HG03103 (cell line): Measurements from ENCODE around the gene MNS1.
A peak's percentile ranks its signal among the peaks of the same experiment; 100 is the strongest.
"Not testable (repeated sequence)": the region's sequence is repeated elsewhere in the genome, so short reads cannot be mapped to it uniquely, and the experiment has no call there.

Experiments
- ATAC-seq: cut with Tn5 transposase; IDR thresholded peaks from one replicate; pipeline ENCODE4 v1.9.1; 2021; ENCODE audit warnings: low read depth; ENCODE audit not compliant: unreplicated experiment

Gene MNS1

GRCh38 chr15:56456229-56456628 is 8.7 kb downstream of the MNS1 start:
- no peak for ATAC-seq

GRCh38 chr15:56454836-56455235 is 10.1 kb downstream of the MNS1 start:
- no peak for ATAC-seq

GRCh38 chr15:56445746-56446145 is 19.2 kb downstream of the MNS1 start:
- ATAC-seq = no peak

GRCh38 chr15:56442354-56442753 is 22.6 kb downstream of the MNS1 start:
- no peak for ATAC-seq

GRCh38 chr15:56440214-56440770 is 24.6 kb downstream of the MNS1 start:
- ATAC-seq = no peak

GRCh38 chr15:56432304-56432703 is 32.6 kb downstream of the MNS1 start:
- no peak for ATAC-seq

- peak; percentile 54 for ATAC-seq
Measured at GRCh38 chr15:56428821-56429458, 36.0 kb downstream of the MNS1 start.

- no peak for ATAC-seq
Measured at GRCh38 chr15:56425976-56426375, 39.0 kb downstream of the MNS1 start.

GRCh38 chr15:56425276-56425675 is 39.7 kb downstream of the MNS1 start:
- ATAC-seq = no peak

GRCh38 chr15:56413114-56413733 is 51.7 kb downstream of the MNS1 start:
- not testable (repeated sequence) for ATAC-seq

- no peak for ATAC-seq
Measured at GRCh38 chr15:56411122-56411749, 53.7 kb downstream of the MNS1 start.

GRCh38 chr15:56410721-56411120 is 54.2 kb downstream of the MNS1 start:
- ATAC-seq = no peak

GRCh38 chr15:56399209-56399608 is 65.7 kb downstream of the MNS1 start:
- ATAC-seq = not testable (repeated sequence)

GRCh38 chr15:56397325-56397724 is 67.6 kb downstream of the MNS1 start:
- not testable (repeated sequence) for ATAC-seq

GRCh38 chr15:56394909-56395308 is 70.0 kb downstream of the MNS1 start:
- ATAC-seq = no peak

- no peak for ATAC-seq
Measured at GRCh38 chr15:56393277-56393676, 71.7 kb downstream of the MNS1 start.

GRCh38 chr15:56390739-56391267 is 74.1 kb downstream of the MNS1 start:
- ATAC-seq = no peak

- ATAC-seq = no peak
Measured at GRCh38 chr15:56385908-56386307, 79.0 kb downstream of the MNS1 start.

- no peak for ATAC-seq
Measured at GRCh38 chr15:56383010-56383409, 81.9 kb downstream of the MNS1 start.
